MM.1S (cell line): ENCODE results near the gene VEZT.

Experiments used
- DNase-seq: peaks from one replicate; pipeline ENCODE4 v3.0.0-alpha.2; 2015
- H2AFZ ChIP-seq: fragments of 300-600 bp; sonication (generic); 2 replicates; pipeline ENCODE4 v1.6.0; 2016; ENCODE audit warnings: antibody characterized with exemption, low read length
- H3F3A ChIP-seq: fragments of 300-600 bp; sonication (generic); 2 replicates; pipeline ENCODE4 v1.6.1; 2016; ENCODE audit warnings: mild to moderate bottlenecking, antibody characterized with exemption, low read length, moderate library complexity, mixed read lengths; ENCODE audit not compliant: insufficient read depth
- H3K27ac ChIP-seq: fragments of 300-600 bp; sonication (generic); 2 replicates; pipeline ENCODE4 v1.5.1; 2016; ENCODE audit warnings: mild to moderate bottlenecking, low read length
- H3K27me3 ChIP-seq: fragments of 300-600 bp; sonication (generic); replicated peaks from 2 replicates; pipeline ENCODE4 v1.6.0; 2016; ENCODE audit warnings: low read length; ENCODE audit not compliant: insufficient read depth
- H3K36me3 ChIP-seq: fragments of 300-600 bp; sonication (generic); replicated peaks from 2 replicates; pipeline ENCODE4 v1.6.1; 2016; ENCODE audit warnings: mild to moderate bottlenecking, low read length, mixed read lengths; ENCODE audit not compliant: insufficient read depth
- H3K4me1 ChIP-seq: fragments of 300-600 bp; sonication (generic); 2 replicates; pipeline ENCODE4 v1.6.1; 2016; ENCODE audit warnings: low read length, mixed read lengths
- H3K4me2 ChIP-seq: fragments of 300-600 bp; sonication (generic); 2 replicates; pipeline ENCODE4 v1.6.0; 2016; ENCODE audit warnings: low read depth, low read length
- H3K4me3 ChIP-seq: fragments of 300-600 bp; sonication (generic); 2 replicates; pipeline ENCODE4 v1.5.1; 2016; ENCODE audit warnings: low read length, mixed read lengths
- H3K79me2 ChIP-seq: fragments of 300-600 bp; sonication (generic); 2 replicates; pipeline ENCODE4 v1.6.1; 2016; ENCODE audit warnings: mixed run types, low read length, mixed read lengths
- H3K9ac ChIP-seq: fragments of 300-600 bp; sonication (generic); 2 replicates; pipeline ENCODE4 v1.6.1; 2016; ENCODE audit warnings: low read length, mixed read lengths
- H3K9me2 ChIP-seq: fragments of 300-600 bp; sonication (generic); replicated peaks from 2 replicates; pipeline ENCODE4 v1.6.1; 2016; ENCODE audit warnings: mild to moderate bottlenecking, low read length, mixed read lengths; ENCODE audit not compliant: insufficient read depth
- H3K9me3 ChIP-seq: fragments of 300-600 bp; sonication (generic); replicated peaks from 2 replicates; pipeline ENCODE4 v1.6.1; 2016; ENCODE audit warnings: mild to moderate bottlenecking, low read length, mixed read lengths; ENCODE audit not compliant: insufficient read depth
- H4K20me1 ChIP-seq: fragments of 300-600 bp; sonication (generic); 2 replicates; pipeline ENCODE4 v1.6.1; 2016; ENCODE audit warnings: mild to moderate bottlenecking, low read length, moderate library complexity, mixed read lengths; ENCODE audit not compliant: insufficient read depth
- EZH2 ChIP-seq: fragments of 300-600 bp; sonication (generic); optimal IDR thresholded peaks from 2 replicates; pipeline ENCODE3; 2017; ENCODE audit warnings: low read depth, mild to moderate bottlenecking, antibody characterized with exemption, low read length, mixed read lengths
- EZH2phosphoT487 ChIP-seq: fragments of 300-600 bp; sonication (generic); IDR thresholded peaks from 2 replicates; pipeline ENCODE4 v1.6.1; 2018; ENCODE audit warnings: antibody characterized with exemption, low read length
- TF ChIP-seq, protein P1 (sequence below): fragments of 300-600 bp; sonication (generic); IDR thresholded peaks from 2 replicates; pipeline ENCODE4 v1.5.1; 2016; ENCODE audit warnings: antibody characterized with exemption, low read length, mixed read lengths

VEZT gene

DNA sequence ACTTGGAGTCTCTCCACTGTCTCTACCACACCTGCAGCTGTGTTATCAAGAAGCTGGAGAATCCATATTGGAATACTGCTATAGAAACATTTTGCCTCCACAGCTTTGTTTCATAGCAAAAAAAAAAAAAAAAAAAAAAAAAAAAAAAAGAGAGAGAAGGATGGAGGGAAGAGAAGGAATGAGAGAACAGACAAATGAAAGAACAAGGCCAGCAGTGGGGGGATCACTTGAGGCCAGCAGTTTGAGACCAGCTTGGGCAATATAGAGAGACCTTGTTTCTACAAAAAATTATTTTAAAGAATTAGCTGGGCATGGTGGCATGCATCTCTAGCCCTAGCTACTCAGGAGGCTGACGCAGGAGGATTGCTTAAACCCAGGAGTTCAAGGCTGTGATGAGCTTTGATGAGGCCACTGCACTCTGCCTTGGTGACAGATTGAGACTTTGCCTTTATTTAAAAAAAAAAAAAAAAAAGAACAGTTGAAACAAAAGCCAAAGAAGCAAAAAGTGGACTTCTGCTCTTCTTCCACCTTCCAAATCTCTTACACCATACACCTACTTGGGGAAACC, 8.1 kb downstream of the VEZT start:
- Histone ChIP-seq H2AFZ (no peak overlapping the region), H3K27me3 (no peaks in the 10 kb centered on the region), H3K9ac (no peak overlapping the region), H3K9me2 (no peaks in the 10 kb centered on the region), H3F3A (no peaks in the 10 kb centered on the region), H3K9me3 (no peaks in the 10 kb centered on the region), H3K36me3 (no peaks in the 10 kb centered on the region; the same call in 1 of the 2 replicates), H4K20me1 (peaks cover 5% of the 10 kb centered on the region; the same call in 1 of the 2 replicates), H3K79me2 (peaks cover 98% of the 10 kb centered on the region), H3K4me1 (no peaks in the 10 kb centered on the region), H3K4me3 (no peak overlapping the region), H3K27ac (no peak overlapping the region), H3K4me2 (no peak overlapping the region)
- TF ChIP-seq EZH2, result no peak
- TF ChIP-seq, protein P1, sequence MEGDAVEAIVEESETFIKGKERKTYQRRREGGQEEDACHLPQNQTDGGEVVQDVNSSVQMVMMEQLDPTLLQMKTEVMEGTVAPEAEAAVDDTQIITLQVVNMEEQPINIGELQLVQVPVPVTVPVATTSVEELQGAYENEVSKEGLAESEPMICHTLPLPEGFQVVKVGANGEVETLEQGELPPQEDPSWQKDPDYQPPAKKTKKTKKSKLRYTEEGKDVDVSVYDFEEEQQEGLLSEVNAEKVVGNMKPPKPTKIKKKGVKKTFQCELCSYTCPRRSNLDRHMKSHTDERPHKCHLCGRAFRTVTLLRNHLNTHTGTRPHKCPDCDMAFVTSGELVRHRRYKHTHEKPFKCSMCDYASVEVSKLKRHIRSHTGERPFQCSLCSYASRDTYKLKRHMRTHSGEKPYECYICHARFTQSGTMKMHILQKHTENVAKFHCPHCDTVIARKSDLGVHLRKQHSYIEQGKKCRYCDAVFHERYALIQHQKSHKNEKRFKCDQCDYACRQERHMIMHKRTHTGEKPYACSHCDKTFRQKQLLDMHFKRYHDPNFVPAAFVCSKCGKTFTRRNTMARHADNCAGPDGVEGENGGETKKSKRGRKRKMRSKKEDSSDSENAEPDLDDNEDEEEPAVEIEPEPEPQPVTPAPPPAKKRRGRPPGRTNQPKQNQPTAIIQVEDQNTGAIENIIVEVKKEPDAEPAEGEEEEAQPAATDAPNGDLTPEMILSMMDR, result no peak
- TF ChIP-seq EZH2phosphoT487, result no peak
- DNase-seq, result no peak

DNA sequence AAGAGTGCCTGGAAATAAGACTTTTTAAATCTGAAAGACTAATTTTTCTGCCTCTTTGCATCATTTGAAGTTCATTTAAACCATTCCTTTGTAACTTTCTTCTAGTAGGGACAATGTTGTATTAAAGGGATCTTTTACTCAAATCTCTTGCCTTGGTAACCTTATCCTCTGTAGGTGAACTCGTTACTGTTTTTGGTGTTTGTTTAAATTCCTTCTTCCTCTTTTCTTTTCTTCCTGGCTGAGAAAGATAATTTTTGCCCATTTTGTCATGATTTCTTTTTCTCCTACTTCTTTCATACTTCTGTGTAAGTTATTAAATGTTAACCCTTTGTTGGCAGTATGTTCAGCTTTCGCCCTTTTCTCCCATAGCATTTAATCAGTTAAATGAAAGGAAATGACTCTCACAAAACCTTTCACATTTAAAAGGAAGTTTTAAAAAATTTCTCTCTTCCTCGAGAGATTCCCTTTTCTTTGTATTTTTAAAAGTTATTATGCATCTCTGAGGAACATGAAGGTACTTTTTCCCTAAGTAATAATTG, 10.3 kb downstream of the VEZT start:
- TF ChIP-seq EZH2, result no peak
- TF ChIP-seq, protein P1, result no peak
- TF ChIP-seq EZH2phosphoT487, result no peak
- no peaks in the 10 kb centered on the region for H3K27me3 ChIP-seq
- no peaks in the 10 kb centered on the region for H3K9me2 ChIP-seq
- H3K36me3 ChIP-seq, result no peaks in the 10 kb centered on the region; the same call in 1 of the 2 replicates
- H3K4me2 ChIP-seq, result no peak overlapping the region
- H3K79me2 ChIP-seq, result peaks cover 98% of the 10 kb centered on the region
- H2AFZ ChIP-seq, result no peak overlapping the region
- H4K20me1 ChIP-seq, result peaks cover 2% of the 10 kb centered on the region; the same call in 1 of the 2 replicates
- no peaks in the 10 kb centered on the region for H3K4me1 ChIP-seq
- no peak overlapping the region for H3K4me3 ChIP-seq
- DNase-seq, result no peak
- no peaks in the 10 kb centered on the region for H3K9me3 ChIP-seq
- H3F3A ChIP-seq, result no peaks in the 10 kb centered on the region
- H3K9ac ChIP-seq, result no peak overlapping the region
- H3K27ac ChIP-seq, result no peak overlapping the region

DNA sequence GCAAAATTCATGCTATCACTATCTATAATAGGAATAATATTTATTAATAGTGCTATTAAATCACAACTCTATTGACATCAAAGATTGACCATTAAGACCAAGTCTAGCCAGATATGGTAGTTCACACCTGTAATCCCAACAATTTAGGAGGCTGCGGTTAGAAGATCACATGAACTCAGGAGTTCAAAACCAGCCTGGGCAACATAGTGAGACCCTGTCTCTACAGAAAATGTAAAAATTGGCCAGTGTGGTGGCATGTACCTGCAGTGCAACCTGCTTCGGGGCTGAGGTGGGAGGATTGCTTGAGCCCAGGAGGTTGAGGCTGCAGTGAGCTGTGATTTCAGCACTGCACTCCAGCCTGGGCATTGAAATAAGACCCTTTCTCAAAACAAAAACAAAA, 11.0 kb downstream of the VEZT start:
- Histone ChIP-seq H3K79me2 (peaks cover 95% of the 10 kb centered on the region), H3K4me3 (no peak overlapping the region), H2AFZ (no peak overlapping the region), H3K9me3 (no peaks in the 10 kb centered on the region), H3F3A (no peaks in the 10 kb centered on the region), H3K4me2 (no peak overlapping the region), H3K4me1 (no peaks in the 10 kb centered on the region), H3K9ac (no peak overlapping the region), H3K27ac (no peak overlapping the region), H3K9me2 (no peaks in the 10 kb centered on the region), H4K20me1 (no peaks in the 10 kb centered on the region; the same call in 1 of the 2 replicates), H3K36me3 (no peaks in the 10 kb centered on the region; the same call in 1 of the 2 replicates), H3K27me3 (no peaks in the 10 kb centered on the region)
- no peak for DNase-seq
- TF ChIP-seq, protein P1, result no peak
- TF ChIP-seq EZH2 (no peak), EZH2phosphoT487 (no peak)
